Spinal cord (tissue), 10 donors: ENCODE results near the gene RIBC2. TPM values are rescaled to one million over a fixed set of nuclear protein-coding genes. Genes with fewer than 3 reads are reported as not detected.
A peak's percentile ranks its signal among the peaks of the same experiment; 100 is the strongest.

Experiments
- DNase-seq, 6 donors: peaks; one replicate each; pipeline versions ENCODE4 v3.0.0 to v3.0.0-alpha.2; 2013 to 2015; ENCODE audit warnings: low spot score in 6 of 6, low read depth in 4 of 6
- H3K27ac ChIP-seq: one replicate; pipeline ENCODE4 v1.5.1; 2013; ENCODE audit warnings: low read depth, low read length, control low read depth
- H3K27me3 ChIP-seq: one replicate; pipeline ENCODE4 v1.6.1; 2013; ENCODE audit warnings: low read length; ENCODE audit not compliant: control insufficient read depth, insufficient read depth
- H3K36me3 ChIP-seq: one replicate; pipeline ENCODE4 v1.6.1; 2013; ENCODE audit warnings: low read length; ENCODE audit not compliant: control insufficient read depth, insufficient read depth
- H3K4me1 ChIP-seq: one replicate; pipeline ENCODE4 v1.6.1; 2013; ENCODE audit warnings: low read length; ENCODE audit not compliant: control insufficient read depth, insufficient read depth
- H3K4me3 ChIP-seq: one replicate; pipeline ENCODE4 v1.5.1; 2013; ENCODE audit warnings: low read depth, low read length, control low read depth
- H3K9me3 ChIP-seq: one replicate; pipeline ENCODE4 v1.6.1; 2013; ENCODE audit warnings: low read length; ENCODE audit not compliant: control insufficient read depth, insufficient read depth
- WGBS: methylation state at CpG from one replicate; pipeline ENCODE4 v1.1.5; 2013; ENCODE audit warnings: missing lambda C conversion rate; ENCODE audit not compliant: insufficient coverage; 5-methylcytosine and 5-hydroxymethylcytosine counted together
- polyA plus RNA-seq, 2 donors: library from polyadenylated mRNA; unstranded; fragments of 120-200 nt; gene quantifications; one replicate each; pipeline ENCODE4 v1.2.1, GENCODE V29; 2013; ENCODE audit not compliant: insufficient read length in 2 of 2
- total RNA-seq, 2 donors: library from RNA; depleted of rRNA in 1 of 2; stranded (reverse); fragments of 120-200 nt in 1 of 2; fragments of >200 nt in 1 of 2; gene quantifications; one replicate each; pipeline versions ENCODE4 v1.2.3 to v1.2.4, GENCODE V29; 2013 to 2014
- donor health status: healthy.

RIBC2 gene
- total and polyA plus RNA-seq, 4 donors, result 2.3 to 9.3 (median 2.5) TPM

GRCh38 chr22:45399712-45400445 is 13.6 kb upstream of the RIBC2 start:
- 85% methylated on average over 3 of the region's 5 CpGs for WGBS

GRCh38 chr22:45402466-45402985 is 11.0 kb upstream of the RIBC2 start:
- H3K9me3 ChIP-seq, result no peaks in the 10 kb centered on the region
- no peaks in the 10 kb centered on the region for H3K36me3 ChIP-seq
- H3K27ac ChIP-seq, result no peak overlapping the region
- no peaks in the 10 kb centered on the region for H3K4me1 ChIP-seq
- WGBS, result no CpG with 5 or more reads among the region's 3 CpGs
- DNase-seq, result no peak
- H3K27me3 ChIP-seq, result no peaks in the 10 kb centered on the region
- no peak overlapping the region for H3K4me3 ChIP-seq

More at GRCh38 chr22:45399712-45400445, 13.6 kb upstream of the RIBC2 start:
- no peaks in the 10 kb centered on the region for H3K36me3 ChIP-seq
- H3K27me3 ChIP-seq, result no peaks in the 10 kb centered on the region
- no peak overlapping the region for H3K4me3 ChIP-seq
- peak in 2 of 6 donors; percentile 10 to 36 for DNase-seq
- no peaks in the 10 kb centered on the region for H3K4me1 ChIP-seq
- H3K9me3 ChIP-seq, result no peaks in the 10 kb centered on the region
- H3K27ac ChIP-seq, result no peak overlapping the region

- H3K4me1 ChIP-seq, result no peaks in the 10 kb centered on the region
- no peaks in the 10 kb centered on the region for H3K27me3 ChIP-seq
- H3K9me3 ChIP-seq, result no peaks in the 10 kb centered on the region
- H3K27ac ChIP-seq, result no peak overlapping the region
- no CpG with 5 or more reads among the region's 5 CpGs for WGBS
- no peak for DNase-seq
- H3K36me3 ChIP-seq, result no peaks in the 10 kb centered on the region
- H3K4me3 ChIP-seq, result no peak overlapping the region
Observed at GRCh38 chr22:45407793-45408192, 5.7 kb upstream of the RIBC2 start.

GRCh38 chr22:45413013-45413367 is 503 bp upstream of the RIBC2 start:
- Histone ChIP-seq H3K4me3 (no peak overlapping the region), H3K36me3 (peaks cover under 1% of the 10 kb centered on the region), H3K27ac (no peak overlapping the region), H3K9me3 (no peaks in the 10 kb centered on the region), H3K4me1 (peaks cover 10% of the 10 kb centered on the region), H3K27me3 (no peaks in the 10 kb centered on the region)
- DNase-seq, result no peak
- 88% methylated on average over 27 of the region's 27 CpGs for WGBS

- H3K27me3 ChIP-seq, result no peaks in the 10 kb centered on the region
- no peaks in the 10 kb centered on the region for H3K9me3 ChIP-seq
- WGBS, result 90% methylated on average over 16 of the region's 16 CpGs
- H3K4me3 ChIP-seq, result no peak overlapping the region
- H3K4me1 ChIP-seq, result peaks cover 9% of the 10 kb centered on the region
- H3K27ac ChIP-seq, result no peak overlapping the region
- DNase-seq, result no peak
- peaks cover 5% of the 10 kb centered on the region for H3K36me3 ChIP-seq
Observed at GRCh38 chr22:45418056-45418769, 4.7 kb downstream of the RIBC2 start.

GRCh38 chr22:45418770-45419138 is 5.3 kb downstream of the RIBC2 start:
- H3K27me3 ChIP-seq, result no peaks in the 10 kb centered on the region
- peaks cover 4% of the 10 kb centered on the region for H3K4me1 ChIP-seq
- H3K27ac ChIP-seq, result no peak overlapping the region
- H3K9me3 ChIP-seq, result no peaks in the 10 kb centered on the region
- WGBS, result 93% methylated on average over 6 of the region's 6 CpGs
- no peak overlapping the region for H3K4me3 ChIP-seq
- H3K36me3 ChIP-seq, result peaks cover 5% of the 10 kb centered on the region
- no peak for DNase-seq

- H3K27ac ChIP-seq, result no peak overlapping the region
- peaks cover 5% of the 10 kb centered on the region for H3K36me3 ChIP-seq
- H3K27me3 ChIP-seq, result no peaks in the 10 kb centered on the region
- DNase-seq, result no peak
- no peak overlapping the region for H3K4me3 ChIP-seq
- H3K9me3 ChIP-seq, result no peaks in the 10 kb centered on the region
- WGBS, result 93% methylated on average over 4 of the region's 4 CpGs
- peaks cover 4% of the 10 kb centered on the region for H3K4me1 ChIP-seq
Observed at GRCh38 chr22:45420011-45420410, 6.5 kb downstream of the RIBC2 start.

- WGBS, result 95% methylated on average over 2 of the region's 2 CpGs
- Histone ChIP-seq H3K9me3 (no peaks in the 10 kb centered on the region), H3K27ac (no peak overlapping the region), H3K4me3 (no peak overlapping the region), H3K36me3 (peaks cover 5% of the 10 kb centered on the region), H3K4me1 (peaks cover 4% of the 10 kb centered on the region), H3K27me3 (no peaks in the 10 kb centered on the region)
- no peak for DNase-seq
Observed at GRCh38 chr22:45420539-45420938, 7.0 kb downstream of the RIBC2 start.

GRCh38 chr22:45421349-45422055 is 8.0 kb downstream of the RIBC2 start:
- Histone ChIP-seq H3K27me3 (no peaks in the 10 kb centered on the region), H3K9me3 (no peaks in the 10 kb centered on the region), H3K4me1 (peaks cover 4% of the 10 kb centered on the region), H3K36me3 (peaks cover 5% of the 10 kb centered on the region), H3K4me3 (no peak overlapping the region), H3K27ac (no peak overlapping the region)
- DNase-seq, result no peak
- 86% methylated on average over 2 of the region's 2 CpGs for WGBS
